ENCODE results near the gene SSH2. TPM values are rescaled to one million over a fixed set of nuclear protein-coding genes. Genes with fewer than 3 reads are reported as not detected.

SSH2 gene
- total and polyA plus RNA-seq, 4 donors, result 7.5 to 14.1 (median 11.2) TPM

DNA sequence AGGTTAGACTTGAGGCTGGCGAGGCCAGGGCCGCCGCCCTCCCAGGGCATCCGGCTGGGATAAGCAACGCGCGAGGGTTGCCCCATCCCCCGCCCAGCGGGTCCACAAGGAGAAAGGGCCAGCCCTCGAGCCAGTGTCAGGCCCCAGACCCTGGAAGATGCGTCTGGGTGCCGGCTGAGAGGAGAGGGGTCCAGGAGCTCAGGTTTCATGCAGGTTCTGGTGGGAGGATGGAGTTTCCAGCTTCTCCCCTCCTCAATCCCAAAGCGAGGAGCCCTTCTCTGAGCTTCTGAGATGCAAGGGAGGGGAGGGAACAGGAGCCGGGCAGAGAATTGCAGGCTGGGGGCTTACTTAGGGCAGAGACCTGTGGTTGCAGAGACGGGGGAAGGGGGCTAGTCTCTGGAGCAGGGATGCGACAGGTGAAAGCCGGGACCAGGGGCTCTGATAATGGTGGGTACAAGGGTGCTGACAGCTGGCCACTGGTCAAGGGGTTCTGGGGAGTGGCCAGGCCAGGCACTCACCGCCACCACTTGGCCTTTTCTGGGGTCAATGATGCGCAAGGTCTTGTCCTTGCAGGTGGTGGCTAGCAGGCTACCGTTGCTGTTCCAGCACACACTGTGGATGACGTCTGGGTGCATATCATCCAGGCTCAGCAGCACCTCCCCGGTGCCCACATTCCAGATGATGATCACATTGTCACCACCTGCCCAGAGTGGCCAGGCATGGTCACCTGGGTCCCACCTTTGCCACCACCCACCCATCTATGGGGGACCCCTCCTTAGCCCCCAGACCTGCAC, 311.6 kb downstream of the SSH2 start:
- peaks cover 0 to 10% (median 2%) of the 10 kb centered on the region in 4 donors for H3K27me3 ChIP-seq (ENCODE audit: control insufficient read depth in 4 of 4, insufficient read depth in 4 of 4, low read length in 3 of 4)
- peak overlapping the region in 1 of 3 donors; percentile 39 for H3K4me3 ChIP-seq (ENCODE audit: low read depth in 1 of 3, low read length in 3 of 3)
- H3K9me3 ChIP-seq (ENCODE audit: control insufficient read depth in 4 of 4, low read length in 3 of 4), result no peaks in the 10 kb centered on the region
- no peak overlapping the region for H3K9ac ChIP-seq (ENCODE audit: low read depth in 1 of 2, low read length in 2 of 2)
- H3K27ac ChIP-seq (ENCODE audit: low read depth in 1 of 2, low read length in 2 of 2), result no peak overlapping the region
- peaks cover 19 to 54% (median 42%) of the 10 kb centered on the region in 4 donors for H3K4me1 ChIP-seq (ENCODE audit: control insufficient read depth in 4 of 4, insufficient read depth in 4 of 4, low read length in 3 of 4)
- no peaks in the 10 kb centered on the region for H3K36me3 ChIP-seq (ENCODE audit: control insufficient read depth in 4 of 4, insufficient read depth in 3 of 4, low read depth in 1 of 4, low read length in 3 of 4)
- 36% methylated on average over 22 of the region's 22 CpGs for WGBS
- TF ChIP-seq SP1 (IDR thresholded peaks at IDR 0.05) (no peak), FOXA1 (IDR thresholded peaks at IDR 0.05) (no peak), CTCF (IDR thresholded peaks at IDR 0.05; ENCODE audit: low read depth, low read length, missing input control) (no peak), JUND (IDR thresholded peaks at IDR 0.05) (no peak), EGR1 (IDR thresholded peaks at IDR 0.05; ENCODE audit: low read depth in 2 of 2) (no peak), YY1 (IDR thresholded peaks at IDR 0.05) (no peak), HNF4A (conservative IDR thresholded peaks at IDR 0.05) (no peak), NR2F2 (IDR thresholded peaks at IDR 0.05) (no peak), HNF4G (IDR thresholded peaks at IDR 0.05) (no peak), RAD21 (IDR thresholded peaks at IDR 0.05) (no peak), ATF3 (IDR thresholded peaks at IDR 0.05) (no peak), TAF1 (conservative IDR thresholded peaks at IDR 0.05) (no peak), MAX (IDR thresholded peaks at IDR 0.05) (no peak), GABPA (IDR thresholded peaks at IDR 0.05 in 1 of 2, conservative IDR thresholded peaks at IDR 0.05 in 1 of 2) (no peak), FOXA2 (IDR thresholded peaks at IDR 0.05) (no peak)
- DNase-seq (ENCODE audit: low spot score), result no peak

DNA sequence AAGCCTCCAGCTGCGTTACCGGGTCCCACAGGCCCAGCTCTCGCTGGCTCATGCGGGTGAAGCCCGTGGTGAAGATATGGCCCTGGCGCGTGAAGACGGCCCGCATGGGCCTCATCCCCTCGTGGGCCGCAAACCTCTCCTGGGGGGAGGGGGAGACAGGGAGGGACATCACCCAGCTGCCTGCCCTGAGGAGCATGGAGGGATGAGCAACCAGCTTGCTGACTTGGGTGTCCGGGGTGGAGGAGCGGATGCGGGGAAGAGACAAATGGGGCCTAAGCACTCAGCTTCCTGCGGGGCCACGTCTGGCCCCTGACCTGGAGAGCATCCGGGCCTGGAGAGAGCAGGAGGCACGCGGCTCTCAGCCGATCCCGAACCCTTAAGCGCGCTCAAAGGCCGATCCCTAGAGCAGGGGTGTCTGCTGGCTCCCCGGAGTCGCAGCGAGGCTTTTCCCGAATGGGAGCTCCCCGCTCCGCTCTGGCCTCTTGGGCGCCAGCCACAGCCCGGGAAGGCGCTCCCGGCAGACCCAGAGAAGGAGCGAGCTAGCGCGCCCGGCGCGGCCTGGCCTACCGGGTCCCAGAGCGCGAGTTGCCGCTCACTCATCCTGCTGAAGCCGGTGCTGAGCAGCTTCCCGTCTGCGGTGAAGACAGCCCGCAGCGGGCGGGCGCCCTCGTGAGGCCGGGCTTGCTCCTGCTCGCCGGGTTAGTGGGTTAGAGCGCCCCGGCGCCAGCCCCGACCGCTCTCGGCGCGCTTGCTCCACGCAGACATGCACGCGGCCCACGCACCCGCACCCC, 312.4 kb downstream of the SSH2 start:
- Histone ChIP-seq H3K27ac (ENCODE audit: low read depth in 1 of 2, low read length in 2 of 2) (no peak overlapping the region), H3K36me3 (ENCODE audit: control insufficient read depth in 4 of 4, insufficient read depth in 3 of 4, low read depth in 1 of 4, low read length in 3 of 4) (no peaks in the 10 kb centered on the region), H3K27me3 (ENCODE audit: control insufficient read depth in 4 of 4, insufficient read depth in 4 of 4, low read length in 3 of 4) (peaks cover 0 to 10% (median 2%) of the 10 kb centered on the region in 4 donors), H3K4me3 (ENCODE audit: low read depth in 1 of 3, low read length in 3 of 3) (peak overlapping the region in 1 of 3 donors; percentile 39), H3K9me3 (ENCODE audit: control insufficient read depth in 4 of 4, low read length in 3 of 4) (no peaks in the 10 kb centered on the region), H3K4me1 (ENCODE audit: control insufficient read depth in 4 of 4, insufficient read depth in 4 of 4, low read length in 3 of 4) (peaks cover 21 to 55% (median 41%) of the 10 kb centered on the region in 4 donors), H3K9ac (ENCODE audit: low read depth in 1 of 2, low read length in 2 of 2) (peak overlapping the region in 1 of 2 donors; percentile 10)
- TF ChIP-seq RXRA (IDR thresholded peaks at IDR 0.05) (no peak), HNF4A (conservative IDR thresholded peaks at IDR 0.05) (no peak), RAD21 (IDR thresholded peaks at IDR 0.05) (peak; percentile 64 to 79), GABPA (IDR thresholded peaks at IDR 0.05 in 1 of 2, conservative IDR thresholded peaks at IDR 0.05 in 1 of 2) (no peak), SP1 (IDR thresholded peaks at IDR 0.05) (peak; percentile 6), CTCF (IDR thresholded peaks at IDR 0.05; ENCODE audit: low read depth, low read length, missing input control) (peak; percentile 68)
- DNase-seq (ENCODE audit: low spot score), result peak; percentile 79
- 4% methylated on average over 68 of the region's 68 CpGs for WGBS
